NCI-H2196 (cell line): Measurements from ENCODE around the gene NUDT4.

Experiments used
- DNase-seq: peaks from one replicate; lab custom pipeline; 2025; ENCODE audit not compliant: unreplicated experiment; lab: John Stamatoyannopoulos, UW

Gene NUDT4

GRCh38 chr12:93377252-93378195 is at the start of gene NUDT4:
TSS of gene NUDT4 (plus strand) at chr12:93377925. CDS start at chr12:93378323, 398 bp downstream.
- DNase-seq = peak; percentile 93

GRCh38 chr12:93333054-93333453 is 44.7 kb upstream of the NUDT4 start:
- DNase-seq = no peak

GRCh38 chr12:93333828-93334227 is 43.9 kb upstream of the NUDT4 start:
- no peak for DNase-seq

GRCh38 chr12:93335603-93336162 is 42.0 kb upstream of the NUDT4 start:
- DNase-seq = no peak

GRCh38 chr12:93336291-93336741 is 41.4 kb upstream of the NUDT4 start:
- no peak for DNase-seq

GRCh38 chr12:93338598-93338997 is 39.1 kb upstream of the NUDT4 start:
- DNase-seq = no peak

GRCh38 chr12:93339695-93340094 is 38.0 kb upstream of the NUDT4 start:
- DNase-seq = no peak

- no peak for DNase-seq
Observed at GRCh38 chr12:93341409-93342049, 36.2 kb upstream of the NUDT4 start.

GRCh38 chr12:93347054-93347785 is 30.5 kb upstream of the NUDT4 start:
- DNase-seq = no peak

GRCh38 chr12:93348575-93349435 is 28.9 kb upstream of the NUDT4 start:
- DNase-seq = no peak

GRCh38 chr12:93351726-93352125 is 26.0 kb upstream of the NUDT4 start:
- no peak for DNase-seq

GRCh38 chr12:93352321-93352720 is 25.4 kb upstream of the NUDT4 start:
- DNase-seq = no peak

GRCh38 chr12:93356214-93356613 is 21.5 kb upstream of the NUDT4 start:
- no peak for DNase-seq

- DNase-seq = no peak
Observed at GRCh38 chr12:93358058-93358457, 19.7 kb upstream of the NUDT4 start.

GRCh38 chr12:93358821-93359220 is 18.9 kb upstream of the NUDT4 start:
- DNase-seq = no peak

- no peak for DNase-seq
Observed at GRCh38 chr12:93360688-93361087, 17.0 kb upstream of the NUDT4 start.

- DNase-seq = peak; percentile 69
Observed at GRCh38 chr12:93361151-93361919, 16.4 kb upstream of the NUDT4 start.

GRCh38 chr12:93363841-93364297 is 13.9 kb upstream of the NUDT4 start:
- DNase-seq = no peak
